GM18508 (cell line): ENCODE data around the gene ANO4.
"Not testable (repeated sequence)": the region's sequence is repeated elsewhere in the genome, so short reads cannot be mapped to it uniquely, and the experiment has no call there.

Experiments
- ATAC-seq: cut with Tn5 transposase; IDR thresholded peaks from one replicate; pipeline ENCODE4 v1.9.1; 2021; ENCODE audit warnings: moderate number of reproducible peaks; ENCODE audit not compliant: insufficient read depth, unreplicated experiment

Gene ANO4

DNA sequence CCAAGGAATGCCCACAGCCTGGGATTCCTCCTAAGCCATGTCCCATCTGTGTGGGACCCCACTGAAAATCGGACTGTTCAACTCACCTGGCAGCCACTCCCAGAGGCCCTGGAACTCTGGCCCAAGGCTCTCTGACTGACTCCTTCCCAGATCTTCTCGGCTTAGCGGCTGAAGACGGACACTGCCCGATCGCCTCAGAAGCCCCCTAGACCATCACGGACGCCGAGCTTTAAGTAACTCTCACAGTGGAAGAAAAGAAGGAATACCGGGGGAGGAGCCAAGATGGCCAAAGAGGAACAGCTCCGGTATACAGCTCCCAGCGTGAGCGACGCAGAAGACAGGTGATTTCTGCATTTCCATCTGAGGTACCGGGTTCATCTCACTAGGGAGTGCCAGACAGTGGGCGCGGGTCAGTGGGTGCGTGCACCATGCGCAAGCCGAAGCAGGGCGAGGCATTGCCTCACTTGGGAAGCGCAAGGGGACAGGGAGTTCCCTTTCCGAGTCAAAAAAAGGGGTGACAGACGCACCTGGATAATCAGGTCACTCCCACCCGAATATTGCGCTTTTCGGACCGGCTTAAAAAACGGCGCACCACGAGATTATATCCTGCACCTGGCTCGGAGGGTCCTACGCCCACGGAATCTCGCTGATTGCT is 351.3 kb downstream of the ANO4 start:
- ATAC-seq: not testable (repeated sequence)

- no peak for ATAC-seq
Observed at GRCh38 chr12:101165319-101165718, 370.7 kb downstream of the ANO4 start.

DNA sequence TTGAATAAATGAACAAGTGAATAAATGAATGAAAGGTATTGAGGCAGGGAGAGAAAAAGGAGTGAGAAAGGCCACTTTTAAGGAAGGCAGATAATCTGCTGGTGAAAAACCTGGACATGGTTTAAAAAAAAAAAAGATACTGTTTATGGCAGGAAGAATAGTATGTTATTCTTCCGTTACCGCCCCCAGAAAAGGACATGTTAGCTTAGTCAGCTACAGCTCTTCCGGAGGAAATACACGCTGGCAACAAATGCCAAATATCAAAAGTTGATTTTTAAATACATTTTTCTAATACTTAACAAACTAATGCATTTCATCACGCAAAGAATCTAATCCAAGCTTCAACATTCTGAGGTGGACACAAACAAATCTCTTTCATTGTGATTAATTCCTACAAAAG is 372.3 kb downstream of the ANO4 start:
- no peak for ATAC-seq

DNA sequence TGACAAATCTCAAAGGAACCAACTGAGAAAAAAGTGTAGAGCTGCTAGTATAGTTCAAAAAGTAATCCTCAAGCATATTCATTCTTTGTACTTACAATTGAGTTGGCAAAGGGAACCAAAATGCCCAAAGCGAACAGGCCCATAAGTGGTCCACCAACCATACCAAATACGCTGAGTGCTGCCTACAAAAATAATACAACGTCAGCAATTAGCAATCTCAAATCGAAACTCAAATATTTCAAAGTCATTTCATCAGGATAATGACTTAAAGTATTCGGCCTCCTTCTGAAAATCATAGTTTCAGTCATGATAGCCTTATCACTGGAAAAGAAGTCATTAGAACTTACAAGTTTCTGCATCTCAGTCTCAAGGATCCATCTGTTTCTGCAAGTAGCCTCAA is 373.4 kb downstream of the ANO4 start:
- ATAC-seq: no peak

- ATAC-seq: no peak
Observed at GRCh38 chr12:101172316-101172715, 377.7 kb downstream of the ANO4 start.

DNA sequence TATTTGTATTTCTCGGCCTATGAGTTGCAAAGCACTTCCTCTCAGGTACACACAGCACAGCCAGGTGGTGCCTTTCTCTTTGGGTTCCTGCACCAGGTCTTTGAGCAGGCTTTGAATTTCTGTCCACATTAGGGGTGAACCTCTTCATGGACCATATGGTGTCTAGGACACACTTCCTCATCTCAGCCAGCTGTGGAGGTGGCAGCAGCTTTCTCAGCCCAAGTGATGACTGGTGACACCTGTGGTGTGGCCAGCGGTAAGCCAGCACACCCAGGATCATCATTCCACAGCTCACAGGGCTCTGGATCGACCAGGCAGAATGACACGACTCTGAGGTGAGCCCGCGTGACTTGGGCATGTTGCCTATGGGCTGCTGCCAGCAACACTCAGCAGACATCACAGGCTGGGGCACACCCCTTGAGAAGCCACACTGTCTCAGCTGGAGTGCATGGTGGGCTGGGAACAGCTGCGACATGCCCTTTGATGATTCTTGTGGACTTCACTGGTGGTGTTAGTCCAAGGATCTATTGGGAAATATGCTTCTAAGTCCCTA is 378.7 kb downstream of the ANO4 start:
- no peak for ATAC-seq

- ATAC-seq: no peak
Observed at GRCh38 chr12:101174541-101174940, 380.0 kb downstream of the ANO4 start.
